CD4-positive, alpha-beta T cell (primary cell): Measurements from ENCODE around the gene C12orf76. TPM values are rescaled to one million over a fixed set of nuclear protein-coding genes. Genes with fewer than 3 reads are reported as not detected.

Source experiments
- ATAC-seq: fragments of 200-7000 bp; cut with Tn5 transposase; one replicate; pipeline ENCODE4 v1.10.0; 2022; ENCODE audit warnings: mild to moderate bottlenecking; ENCODE audit not compliant: poor library complexity
- CTCF ChIA-PET: fragments of 350-600 bp; sonication (Branson Sonifier 250); formaldehyde crosslinking; loops from one replicate; lab custom pipeline; 2021; ENCODE audit warnings: antibody characterized with exemption, inconsistent platforms; lab: Charles Lee
- POLR2A ChIA-PET: fragments of 350-600 bp; sonication (Branson Sonifier 250); formaldehyde crosslinking; loops from one replicate; lab custom pipeline; 2021; ENCODE audit warnings: antibody characterized with exemption, inconsistent platforms; lab: Charles Lee
- DNase-seq, 14 experiments: peaks; one replicate each; pipeline ENCODE4 v3.0.0-alpha.2; 2013 to 2020; ENCODE audit warnings: mixed read lengths in 2 of 14
- H3K27ac ChIP-seq, 2 donors: one replicate each; pipeline versions ENCODE4 v1.5.1 to v1.7.0; 2013; ENCODE audit warnings: low read length in 2 of 2, low read depth in 1 of 2, mild to moderate bottlenecking in 1 of 2
- H3K27me3 ChIP-seq, 2 experiments: 1 replicate in 1 of 2; 2 replicates in 1 of 2; pipeline versions ENCODE4 v1.6.1 to v1.7.0; 2013; ENCODE audit warnings: low read length in 2 of 2, control low read depth in 1 of 2, mild to moderate bottlenecking in 1 of 2, moderate library complexity in 1 of 2; ENCODE audit not compliant: insufficient read depth in 2 of 2, control insufficient read depth in 1 of 2
- H3K36me3 ChIP-seq: one replicate; pipeline ENCODE4 v1.6.1; 2013; ENCODE audit warnings: low read length, control low read depth; ENCODE audit not compliant: insufficient read depth
- H3K4me1 ChIP-seq: one replicate; pipeline ENCODE4 v1.6.1; 2013; ENCODE audit warnings: low read length, control low read depth; ENCODE audit not compliant: insufficient read depth
- H3K4me3 ChIP-seq: one replicate; pipeline ENCODE4 v1.5.1; 2013; ENCODE audit warnings: mild to moderate bottlenecking, low read length, moderate library complexity
- H3K9me3 ChIP-seq, 2 experiments: 1 replicate in 1 of 2; 2 replicates in 1 of 2; pipeline versions ENCODE4 v1.6.1 to v1.7.0; 2013; ENCODE audit warnings: low read length in 2 of 2, mild to moderate bottlenecking in 2 of 2, control low read depth in 1 of 2, moderate library complexity in 1 of 2; ENCODE audit not compliant: control insufficient read depth in 1 of 2, insufficient read depth in 1 of 2
- H3K27ac Mint-ChIP-seq: one replicate; pipeline ENCODE4 v1.8.0; 2020; ENCODE audit warnings: mixed read lengths
- H3K27me3 Mint-ChIP-seq: one replicate; pipeline ENCODE4 v1.8.0; 2021; ENCODE audit warnings: mixed read lengths
- H3K36me3 Mint-ChIP-seq: one replicate; pipeline ENCODE4 v1.8.0; 2021; ENCODE audit warnings: low read depth, mixed read lengths
- H3K4me1 Mint-ChIP-seq: one replicate; pipeline ENCODE4 v1.8.0; 2021; ENCODE audit warnings: low read depth, mixed read lengths
- H3K4me3 Mint-ChIP-seq: one replicate; pipeline ENCODE4 v1.8.0; 2020; ENCODE audit warnings: mild to moderate bottlenecking, mixed read lengths
- H3K9me3 Mint-ChIP-seq: one replicate; pipeline ENCODE4 v1.8.0; 2020; ENCODE audit warnings: mixed read lengths
- intact Hi-C, 2 experiments: fragments of 100-400 bp; cut with DNase I in 1 of 2; cut with micrococcal nuclease in 1 of 2; formaldehyde crosslinking; loops; one replicate each; pipeline versions ENCODE4 v1.15.1 to v1.9.0; 2023 to 2025; cut with DNase I, micrococcal nuclease
- total RNA-seq, 174 experiments: library from RNA in 2 of 174; stranded (reverse) in 2 of 174; gene quantifications; one replicate each; pipeline ENCODE4 v1.2.3 and lab custom pipeline; 2021 to 2026
- TF ChIP-seq, protein P1 (sequence below): fragments of 200-600 bp; IDR thresholded peaks from one replicate; pipeline ENCODE4 v1.8.0; 2022; ENCODE audit warnings: antibody characterized with exemption, mild to moderate bottlenecking

The C12orf76 gene
- total RNA-seq, 2 experiments from 2014 or later: 9.8 to 12.6 TPM

DNA sequence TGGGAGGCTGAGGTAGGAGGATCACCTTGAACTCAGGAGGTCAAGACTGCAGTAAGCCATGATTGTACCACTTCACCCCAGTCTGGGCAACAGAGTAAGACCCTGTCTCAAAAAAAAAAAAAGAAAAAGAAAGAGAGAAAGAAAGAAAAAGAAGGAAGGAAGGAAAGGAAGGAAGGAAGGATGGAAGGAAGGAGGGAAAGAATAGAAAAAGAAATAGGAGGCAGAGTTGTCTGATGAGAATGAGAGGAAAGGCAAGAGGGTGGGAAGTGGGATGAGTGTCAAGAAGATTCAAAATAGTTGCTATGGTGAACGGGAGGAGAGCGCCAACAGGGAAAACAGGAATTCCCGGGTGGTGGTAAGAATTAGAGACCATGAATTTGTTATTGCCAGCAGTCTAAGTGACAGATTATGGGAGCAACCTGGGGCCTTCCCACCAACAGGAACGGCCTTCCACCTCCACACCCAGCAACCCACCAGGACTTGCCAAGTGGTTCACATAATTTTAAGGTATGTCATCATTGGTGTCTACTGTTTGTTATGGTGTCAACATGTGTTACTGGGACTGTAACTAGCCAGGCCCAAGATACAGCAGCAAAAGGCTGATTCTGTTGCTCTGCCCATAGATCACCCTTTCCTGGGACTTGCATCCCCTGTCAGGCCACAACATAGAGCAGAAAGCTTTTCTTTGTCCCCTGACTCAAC is 36.1 kb upstream of the C12orf76 start:
- Mint-ChIP-seq H3K27me3 (peaks cover 8% of the 10 kb centered on the region), H3K36me3 (no peaks in the 10 kb centered on the region), H3K4me1 (peaks cover 10% of the 10 kb centered on the region), H3K9me3 (peaks cover 3% of the 10 kb centered on the region), H3K27ac (no peak overlapping the region), H3K4me3 (no peak overlapping the region)
- Histone ChIP-seq H3K27ac (no peak overlapping the region), H3K27me3 (no peaks in the 10 kb centered on the region), H3K9me3 (no peaks in the 10 kb centered on the region), H3K4me3 (no peak overlapping the region), H3K4me1 (peaks cover 11% of the 10 kb centered on the region), H3K36me3 (no peaks in the 10 kb centered on the region)
- DNase-seq (no peak), ATAC-seq (no peak)
- ChIA-PET POLR2A (no interaction called here), CTCF (no interaction called here)
- TF ChIP-seq, protein P1, sequence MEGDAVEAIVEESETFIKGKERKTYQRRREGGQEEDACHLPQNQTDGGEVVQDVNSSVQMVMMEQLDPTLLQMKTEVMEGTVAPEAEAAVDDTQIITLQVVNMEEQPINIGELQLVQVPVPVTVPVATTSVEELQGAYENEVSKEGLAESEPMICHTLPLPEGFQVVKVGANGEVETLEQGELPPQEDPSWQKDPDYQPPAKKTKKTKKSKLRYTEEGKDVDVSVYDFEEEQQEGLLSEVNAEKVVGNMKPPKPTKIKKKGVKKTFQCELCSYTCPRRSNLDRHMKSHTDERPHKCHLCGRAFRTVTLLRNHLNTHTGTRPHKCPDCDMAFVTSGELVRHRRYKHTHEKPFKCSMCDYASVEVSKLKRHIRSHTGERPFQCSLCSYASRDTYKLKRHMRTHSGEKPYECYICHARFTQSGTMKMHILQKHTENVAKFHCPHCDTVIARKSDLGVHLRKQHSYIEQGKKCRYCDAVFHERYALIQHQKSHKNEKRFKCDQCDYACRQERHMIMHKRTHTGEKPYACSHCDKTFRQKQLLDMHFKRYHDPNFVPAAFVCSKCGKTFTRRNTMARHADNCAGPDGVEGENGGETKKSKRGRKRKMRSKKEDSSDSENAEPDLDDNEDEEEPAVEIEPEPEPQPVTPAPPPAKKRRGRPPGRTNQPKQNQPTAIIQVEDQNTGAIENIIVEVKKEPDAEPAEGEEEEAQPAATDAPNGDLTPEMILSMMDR: no peak
- intact Hi-C loops: no loop called here

DNA sequence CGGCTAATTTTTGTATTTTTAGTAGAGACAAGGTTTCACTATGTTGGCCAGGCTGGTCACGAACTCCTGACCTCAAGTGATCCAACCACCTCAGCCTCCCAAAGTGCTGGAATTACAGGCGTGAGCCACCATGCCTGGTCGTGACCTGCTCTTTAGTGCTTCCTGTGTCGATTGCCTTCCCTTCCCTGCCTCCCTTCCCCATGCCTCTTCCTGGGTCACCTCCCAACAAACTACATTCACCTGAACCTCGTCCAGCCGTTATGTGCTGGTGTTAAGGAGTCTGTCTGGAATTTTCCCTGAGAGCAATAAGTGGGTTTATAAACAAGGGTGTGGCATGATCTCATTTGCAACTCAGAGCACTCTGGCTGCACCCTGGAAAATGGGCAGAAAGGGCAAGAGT is 32.1 kb upstream of the C12orf76 start:
- intact Hi-C loops: no loop called here
- H3K27ac Mint-ChIP-seq: peak overlapping the region; percentile 95
- peaks cover 18% of the 10 kb centered on the region for H3K4me1 Mint-ChIP-seq
- H3K36me3 ChIP-seq: no peaks in the 10 kb centered on the region
- no peaks in the 10 kb centered on the region for H3K9me3 ChIP-seq
- no peaks in the 10 kb centered on the region for H3K36me3 Mint-ChIP-seq
- H3K27me3 ChIP-seq: no peaks in the 10 kb centered on the region
- TF ChIP-seq, protein P1: no peak
- H3K9me3 Mint-ChIP-seq: peaks cover 3% of the 10 kb centered on the region
- CTCF ChIA-PET: no interaction called here
- no peak for DNase-seq
- POLR2A ChIA-PET: interaction anchor here (0.6 to 1.9 kb wide), 9 partner anchors 14 to 351 kb away, joined by 3 to 13 read pairs (median 6); partner anchors contain the start of genes ANKRD13A, C12orf76 and IFT81
- no peak for ATAC-seq
- no peak overlapping the region for H3K27ac ChIP-seq
- H3K4me3 ChIP-seq: no peak overlapping the region
- no peak overlapping the region for H3K4me3 Mint-ChIP-seq
- H3K27me3 Mint-ChIP-seq: no peaks in the 10 kb centered on the region
- peaks cover 24% of the 10 kb centered on the region for H3K4me1 ChIP-seq

DNA sequence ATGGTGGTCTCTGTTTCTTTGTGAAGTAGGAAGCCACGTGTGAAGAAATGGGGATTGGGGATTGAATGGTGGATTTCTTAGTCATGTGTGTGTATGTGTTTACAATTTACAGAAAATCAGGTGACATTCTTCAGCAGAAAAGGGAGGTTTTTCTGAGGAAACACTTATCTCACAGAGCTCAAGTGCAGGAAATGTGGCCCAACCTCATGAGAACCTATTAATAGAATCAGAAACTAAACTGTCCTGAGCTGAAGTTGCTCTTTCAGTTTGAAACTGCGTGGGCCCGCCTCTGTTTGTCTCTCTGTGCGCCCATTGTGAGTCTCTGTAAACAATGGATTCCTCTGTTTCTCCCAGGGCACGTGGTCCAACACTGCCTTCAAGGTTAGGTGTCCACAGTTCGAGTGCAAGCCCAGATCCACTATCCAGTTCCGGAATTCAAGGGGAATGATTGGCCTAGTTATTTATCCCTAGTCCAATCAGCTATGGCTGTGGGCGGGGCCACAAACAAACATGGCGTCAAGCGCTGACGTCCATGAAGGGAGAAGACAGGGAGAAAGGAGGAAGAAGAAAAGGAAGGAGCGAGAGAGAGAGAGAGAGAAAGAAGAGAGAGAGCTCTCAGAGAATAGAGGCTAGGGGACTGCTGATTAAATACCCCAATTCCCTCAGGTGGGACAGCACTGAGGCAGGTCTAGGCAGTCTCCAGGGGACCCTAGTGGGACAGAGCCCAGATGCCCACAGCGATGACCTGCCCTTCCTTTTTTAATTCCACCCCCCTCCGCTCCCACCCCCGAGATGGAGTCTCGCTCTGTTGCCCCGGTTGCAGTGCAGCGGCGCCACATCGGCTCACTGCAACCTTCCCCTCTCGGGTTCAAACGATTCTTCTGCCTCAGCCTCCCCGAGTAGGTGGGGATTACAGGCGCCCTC is 31.4 kb upstream of the C12orf76 start:
- H3K36me3 ChIP-seq: no peaks in the 10 kb centered on the region
- POLR2A ChIA-PET: interaction anchor here (0.6 to 1.9 kb wide), 17 partner anchors 11 to 423 kb away, joined by 3 to 13 read pairs (median 4); partner anchors contain the start of genes ANKRD13A, ATP2A2, C12orf76 and FAM216A
- Mint-ChIP-seq H3K9me3 (peaks cover 3% of the 10 kb centered on the region), H3K27ac (peak overlapping the region; percentile 95), H3K4me1 (peaks cover 18% of the 10 kb centered on the region), H3K36me3 (no peaks in the 10 kb centered on the region), H3K27me3 (no peaks in the 10 kb centered on the region), H3K4me3 (peak overlapping the region; percentile 84)
- no peaks in the 10 kb centered on the region for H3K27me3 ChIP-seq
- H3K27ac ChIP-seq: peak overlapping the region; percentile 75 to 84
- H3K4me3 ChIP-seq: peak overlapping the region; percentile 41
- H3K9me3 ChIP-seq: no peaks in the 10 kb centered on the region
- intact Hi-C loops: loop anchor here in 1 of 2 experiments (2.0 kb wide), 1 partner anchor 29 kb away; no protein-coding TSS in a partner anchor
- CTCF ChIA-PET: no interaction called here
- ATAC-seq (peak; percentile 94), DNase-seq (peak; percentile 50 to 89 (median 67))
- TF ChIP-seq, protein P1: no peak
- H3K4me1 ChIP-seq: peaks cover 24% of the 10 kb centered on the region
